ENCODE measurements around the gene BZW2. TPM values are rescaled to one million over a fixed set of nuclear protein-coding genes. Genes with fewer than 3 reads are reported as not detected.

The BZW2 gene
- total RNA-seq, 4 donors from 2014 or later, result 43.6 to 82.4 (median 64.8) TPM

GRCh38 chr7:16651396-16652239, 5.6 kb downstream of the BZW2 start:
- peak overlapping the region in 3 of 4 donors; percentile 34 to 95 (median 50) for H3K27ac ChIP-seq
- no peak for ATAC-seq
- H3K36me3 ChIP-seq, result no peaks in the 10 kb centered on the region

GRCh38 chr7:16652240-16652583, 6.2 kb downstream of the BZW2 start:
- no peak for ATAC-seq
- H3K9me3 ChIP-seq, result no peaks in the 10 kb centered on the region
- no peak for TF ChIP-seq POLR2A (IDR thresholded peaks at IDR 0.05)
- TF ChIP-seq EP300 (IDR thresholded peaks at IDR 0.05), result no peak
- TF ChIP-seq CTCF (IDR thresholded peaks at IDR 0.05), result no peak
- no peak for TF ChIP-seq POLR2AphosphoS5 (IDR thresholded peaks at IDR 0.05)
- H3K27me3 ChIP-seq, result no peaks in the 10 kb centered on the region
- peak overlapping the region in 2 of 4 donors; percentile 50 to 95 for H3K27ac ChIP-seq
- no peaks in the 10 kb centered on the region for H3K36me3 ChIP-seq
- peaks cover 4 to 69% (median 20%) of the 10 kb centered on the region in 3 donors for H3K4me1 ChIP-seq
- WGBS, 2 donors (ENCODE audit: low coverage in 1 of 2), result 82 to 93% methylated on average over 4 to 7 of the region's 7 CpGs
- no peak overlapping the region for H3K4me3 ChIP-seq

More at GRCh38 chr7:16651396-16652239, 5.6 kb downstream of the BZW2 start:
- Histone ChIP-seq H3K4me1 (peaks cover 4 to 75% (median 20%) of the 10 kb centered on the region in 3 donors), H3K9me3 (no peaks in the 10 kb centered on the region), H3K27me3 (no peaks in the 10 kb centered on the region), H3K4me3 (no peak overlapping the region)
- WGBS, 2 donors (ENCODE audit: low coverage in 1 of 2), result 66 to 71% methylated on average over 9 of the region's 9 CpGs
- TF ChIP-seq POLR2A (IDR thresholded peaks at IDR 0.05), result no peak
- no peak for TF ChIP-seq EP300 (IDR thresholded peaks at IDR 0.05)
- no peak for TF ChIP-seq POLR2AphosphoS5 (IDR thresholded peaks at IDR 0.05)
- no peak for TF ChIP-seq CTCF (IDR thresholded peaks at IDR 0.05)

- Histone ChIP-seq H3K27me3 (no peaks in the 10 kb centered on the region), H3K36me3 (no peaks in the 10 kb centered on the region), H3K9me3 (no peaks in the 10 kb centered on the region), H3K27ac (no peak overlapping the region), H3K4me3 (no peak overlapping the region), H3K4me1 (peaks cover 4 to 69% (median 23%) of the 10 kb centered on the region in 3 donors)
- TF ChIP-seq CTCF (IDR thresholded peaks at IDR 0.05) (no peak), POLR2A (IDR thresholded peaks at IDR 0.05) (no peak), EP300 (IDR thresholded peaks at IDR 0.05) (no peak), POLR2AphosphoS5 (IDR thresholded peaks at IDR 0.05) (no peak)
- WGBS, 2 donors (ENCODE audit: low coverage in 1 of 2), result 85% methylated on average over 2 of the region's 2 CpGs; no CpG with 5 or more reads in 1 of the 2 donors
- ATAC-seq, result no peak
Measured at GRCh38 chr7:16652888-16653287, 6.9 kb downstream of the BZW2 start.

- peaks cover 3 to 51% (median 17%) of the 10 kb centered on the region in 3 donors for H3K4me1 ChIP-seq
- ATAC-seq, result no peak
- no peak overlapping the region for H3K27ac ChIP-seq
- TF ChIP-seq POLR2A (IDR thresholded peaks at IDR 0.05), result no peak
- no peak for TF ChIP-seq CTCF (IDR thresholded peaks at IDR 0.05)
- no peak for TF ChIP-seq POLR2AphosphoS5 (IDR thresholded peaks at IDR 0.05)
- no peak for TF ChIP-seq EP300 (IDR thresholded peaks at IDR 0.05)
- no peaks in the 10 kb centered on the region for H3K36me3 ChIP-seq
- H3K9me3 ChIP-seq, result no peaks in the 10 kb centered on the region
- no peaks in the 10 kb centered on the region for H3K27me3 ChIP-seq
- H3K4me3 ChIP-seq, result no peak overlapping the region
Measured at GRCh38 chr7:16655394-16655793, 9.4 kb downstream of the BZW2 start.

GRCh38 chr7:16656141-16656540, 10.2 kb downstream of the BZW2 start:
- WGBS, 2 donors (ENCODE audit: low coverage in 1 of 2), result 71 to 88% methylated on average over 1 of the region's 1 CpG
- Histone ChIP-seq H3K4me3 (no peak overlapping the region), H3K4me1 (peaks cover 3 to 51% (median 17%) of the 10 kb centered on the region in 3 donors), H3K9me3 (no peaks in the 10 kb centered on the region), H3K36me3 (no peaks in the 10 kb centered on the region), H3K27ac (no peak overlapping the region), H3K27me3 (no peaks in the 10 kb centered on the region)
- TF ChIP-seq EP300 (IDR thresholded peaks at IDR 0.05), result no peak
- TF ChIP-seq POLR2AphosphoS5 (IDR thresholded peaks at IDR 0.05), result no peak
- TF ChIP-seq CTCF (IDR thresholded peaks at IDR 0.05), result no peak
- no peak for TF ChIP-seq POLR2A (IDR thresholded peaks at IDR 0.05)
- ATAC-seq, result no peak
